B cell (primary cell): ENCODE data around the gene TREH. TPM values are rescaled to one million over a fixed set of nuclear protein-coding genes. Genes with fewer than 3 reads are reported as not detected.
A peak's percentile ranks its signal among the peaks of the same experiment; 100 is the strongest.

Source experiments
- ATAC-seq: fragments of 200-7000 bp; cut with Tn5 transposase; one replicate; pipeline ENCODE4 v1.10.0; 2021; ENCODE audit warnings: low read depth, mild to moderate bottlenecking, moderate number of reproducible peaks, moderate library complexity
- CTCF ChIA-PET: fragments of 350-600 bp; sonication (Branson Sonifier 250); formaldehyde crosslinking; loops from one replicate; lab custom pipeline; 2021; ENCODE audit warnings: antibody characterized with exemption, inconsistent platforms; lab: Charles Lee
- POLR2A ChIA-PET: fragments of 350-600 bp; sonication (Branson Sonifier 250); formaldehyde crosslinking; loops from one replicate; lab custom pipeline; 2021; ENCODE audit warnings: antibody characterized with exemption; lab: Charles Lee
- DNase-seq: peaks from one replicate; pipeline ENCODE4 v3.0.0; 2013
- H2AFZ ChIP-seq: 2 replicates; pipeline ENCODE4 v1.6.1; 2012; ENCODE audit warnings: mild to moderate bottlenecking, low read depth, low read length; ENCODE audit not compliant: insufficient read depth, poor library complexity, severe bottlenecking
- H3K27ac ChIP-seq, 2 donors: 1 replicate in 1 of 2; 2 replicates in 1 of 2; pipeline ENCODE4 v1.5.1; 2012 to 2013; ENCODE audit warnings: low read length in 2 of 2, mild to moderate bottlenecking in 2 of 2, moderate library complexity in 1 of 2
- H3K27me3 ChIP-seq, 4 experiments: fragments of 200-600 bp in 1 of 4; sonication (generic) in 1 of 4; replicated peaks in 1 of 4; 1 replicate in 2 of 4; 2 replicates in 2 of 4; pipeline versions ENCODE4 v1.6.1 to v1.7.0; 2013 to 2016; ENCODE audit warnings: low read length in 3 of 4, mild to moderate bottlenecking in 2 of 4, mixed read lengths in 1 of 4, moderate library complexity in 1 of 4; ENCODE audit not compliant: insufficient read depth in 4 of 4, control insufficient read depth in 3 of 4; ENCODE audit errors: control extremely low read depth in 1 of 4
- H3K36me3 ChIP-seq, 2 experiments: replicated peaks in 1 of 2; 1 replicate in 1 of 2; 2 replicates in 1 of 2; pipeline versions ENCODE4 v1.6.1 to v1.7.1; 2013; ENCODE audit warnings: low read length in 1 of 2; ENCODE audit not compliant: insufficient read depth in 2 of 2, control insufficient read depth in 1 of 2; ENCODE audit errors: control extremely low read depth in 1 of 2, extremely low read depth in 1 of 2
- H3K4me1 ChIP-seq, 2 donors: fragments of 200-600 bp in 1 of 2; sonication (generic) in 1 of 2; 1 replicate in 1 of 2; 2 replicates in 1 of 2; pipeline versions ENCODE4 v1.5.1 to v1.6.1; 2013 to 2017; ENCODE audit warnings: low read length in 2 of 2; ENCODE audit not compliant: control insufficient read depth in 2 of 2, insufficient read depth in 2 of 2
- H3K4me2 ChIP-seq: replicated peaks from 2 replicates; pipeline ENCODE3; 2012; ENCODE audit warnings: mild to moderate bottlenecking, low read depth, low read length; ENCODE audit not compliant: poor library complexity, severe bottlenecking
- H3K4me3 ChIP-seq, 5 experiments: fragments of 200-600 bp in 1 of 5; sonication (generic) in 1 of 5; 1 replicate in 3 of 5; 2 replicates in 2 of 5; pipeline versions ENCODE4 v1.5.1 to v1.7.0; 2011 to 2016; ENCODE audit warnings: low read length in 4 of 5, mild to moderate bottlenecking in 4 of 5, low read depth in 2 of 5, control low read depth in 1 of 5, moderate library complexity in 1 of 5; ENCODE audit not compliant: insufficient read depth in 1 of 5; ENCODE audit errors: control extremely low read depth in 1 of 5, extremely low read depth in 1 of 5
- H3K79me2 ChIP-seq: fragments of 200-600 bp; sonication (generic); one replicate; pipeline ENCODE4 v1.6.0; 2016; ENCODE audit warnings: low read length; ENCODE audit not compliant: control insufficient read depth, insufficient read depth
- H3K9ac ChIP-seq: fragments of 200-600 bp; sonication (generic); 2 replicates; pipeline ENCODE4 v1.6.1; 2017; ENCODE audit warnings: mild to moderate bottlenecking, low read length, moderate library complexity
- H3K9me3 ChIP-seq, 3 donors: one replicate each; pipeline versions ENCODE4 v1.6.1 to v1.7.1; 2013; ENCODE audit warnings: low read length in 2 of 3; ENCODE audit not compliant: control insufficient read depth in 2 of 3, insufficient read depth in 1 of 3; ENCODE audit errors: control extremely low read depth in 1 of 3
- H4K20me1 ChIP-seq: 2 replicates; pipeline ENCODE4 v1.6.0; 2012; ENCODE audit warnings: mild to moderate bottlenecking, low read length; ENCODE audit not compliant: insufficient read depth, control insufficient read depth, poor library complexity, severe bottlenecking
- H3K27ac Mint-ChIP-seq: one replicate; pipeline ENCODE4 v1.8.0; 2021; ENCODE audit warnings: mixed read lengths
- H3K27me3 Mint-ChIP-seq: one replicate; pipeline ENCODE4 v1.8.0; 2021; ENCODE audit warnings: mixed read lengths
- H3K4me1 Mint-ChIP-seq: one replicate; pipeline ENCODE4 v1.8.0; 2021; ENCODE audit warnings: mixed read lengths
- H3K4me3 Mint-ChIP-seq: one replicate; pipeline ENCODE4 v1.8.0; 2021; ENCODE audit warnings: mixed read lengths
- H3K9me3 Mint-ChIP-seq: one replicate; pipeline ENCODE4 v1.8.0; 2022; ENCODE audit warnings: mixed read lengths; ENCODE audit not compliant: insufficient read depth
- EZH2 ChIP-seq: IDR thresholded peaks from 2 replicates; pipeline ENCODE4 v1.6.1; 2012; ENCODE audit warnings: borderline replicate concordance, low read depth, mild to moderate bottlenecking, moderate library complexity, low read length; ENCODE audit not compliant: insufficient read depth, poor library complexity, severe bottlenecking
- WGBS: methylation state at CpG from one replicate; pipeline ENCODE4 v1.1.5; 2013; ENCODE audit warnings: missing lambda C conversion rate; ENCODE audit not compliant: insufficient coverage; 5-methylcytosine and 5-hydroxymethylcytosine counted together
- intact Hi-C: fragments of 100-400 bp; cut with micrococcal nuclease; formaldehyde crosslinking; loops from one replicate; pipeline ENCODE4 v1.10.0; 2022
- polyA plus RNA-seq: library from polyadenylated mRNA; depleted of rRNA; stranded (reverse); fragments of >200 nt; gene quantifications from 2 replicates; pipeline ENCODE4 v1.2.3, GENCODE V29; 2012
- total RNA-seq, 2 donors: library from RNA; stranded (reverse); fragments of 120-200 nt in 1 of 2; gene quantifications; 1 replicate in 1 of 2; 2 replicates in 1 of 2; pipeline versions ENCODE4 v1.2.3 to v1.2.4, GENCODE V29; 2013 to 2022
- TF ChIP-seq, protein P1 (sequence below): fragments of 200-600 bp; IDR thresholded peaks from one replicate; pipeline ENCODE4 v1.8.0; 2022; ENCODE audit warnings: antibody characterized with exemption, mild to moderate bottlenecking

TREH gene
- total and polyA plus RNA-seq, 2 donors (not counting 1 experiment from before 2014, with no cell fraction given) = not detected

DNA sequence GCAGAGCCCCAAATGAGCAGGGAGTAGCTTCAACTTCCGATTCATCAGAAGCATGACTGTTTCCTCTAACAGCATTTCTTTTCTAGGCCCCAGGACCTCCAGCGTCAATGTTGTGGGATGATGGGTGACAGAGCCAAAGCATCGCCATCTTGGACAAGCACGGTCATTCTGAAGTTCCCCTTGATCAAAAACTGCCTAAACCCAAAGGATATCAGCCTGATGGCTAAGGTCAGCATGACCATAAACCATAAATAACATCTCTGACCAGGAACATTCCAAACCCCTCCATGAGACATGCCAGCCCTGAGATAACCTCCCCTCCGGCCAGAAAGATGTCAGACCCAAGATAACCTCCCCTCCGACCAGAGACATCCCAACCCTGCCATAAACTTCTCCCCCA, 28.8 kb upstream of the TREH start:
- POLR2A ChIA-PET = no interaction called here
- Histone ChIP-seq H3K4me2 (no peak overlapping the region), H3K9me3 (no peaks in the 10 kb centered on the region), H4K20me1 (no peaks in the 10 kb centered on the region), H3K79me2 (no peaks in the 10 kb centered on the region), H3K4me3 (no peak overlapping the region), H3K4me1 (peaks cover 15 to 16% of the 10 kb centered on the region in 2 donors), H2AFZ (no peak overlapping the region), H3K36me3 (no peaks in the 10 kb centered on the region), H3K9ac (no peak overlapping the region), H3K27me3 (peaks cover 0 to 3% (median 0%) of the 10 kb centered on the region in 4 experiments), H3K27ac (no peak overlapping the region)
- CTCF ChIA-PET = no interaction called here
- Mint-ChIP-seq H3K9me3 (no peaks in the 10 kb centered on the region), H3K27me3 (peaks cover 4% of the 10 kb centered on the region), H3K27ac (no peak overlapping the region), H3K4me1 (peaks cover 17% of the 10 kb centered on the region), H3K4me3 (no peak overlapping the region)
- WGBS = 98% methylated on average over 4 of the region's 6 CpGs
- no peak for TF ChIP-seq EZH2
- TF ChIP-seq, protein P1, sequence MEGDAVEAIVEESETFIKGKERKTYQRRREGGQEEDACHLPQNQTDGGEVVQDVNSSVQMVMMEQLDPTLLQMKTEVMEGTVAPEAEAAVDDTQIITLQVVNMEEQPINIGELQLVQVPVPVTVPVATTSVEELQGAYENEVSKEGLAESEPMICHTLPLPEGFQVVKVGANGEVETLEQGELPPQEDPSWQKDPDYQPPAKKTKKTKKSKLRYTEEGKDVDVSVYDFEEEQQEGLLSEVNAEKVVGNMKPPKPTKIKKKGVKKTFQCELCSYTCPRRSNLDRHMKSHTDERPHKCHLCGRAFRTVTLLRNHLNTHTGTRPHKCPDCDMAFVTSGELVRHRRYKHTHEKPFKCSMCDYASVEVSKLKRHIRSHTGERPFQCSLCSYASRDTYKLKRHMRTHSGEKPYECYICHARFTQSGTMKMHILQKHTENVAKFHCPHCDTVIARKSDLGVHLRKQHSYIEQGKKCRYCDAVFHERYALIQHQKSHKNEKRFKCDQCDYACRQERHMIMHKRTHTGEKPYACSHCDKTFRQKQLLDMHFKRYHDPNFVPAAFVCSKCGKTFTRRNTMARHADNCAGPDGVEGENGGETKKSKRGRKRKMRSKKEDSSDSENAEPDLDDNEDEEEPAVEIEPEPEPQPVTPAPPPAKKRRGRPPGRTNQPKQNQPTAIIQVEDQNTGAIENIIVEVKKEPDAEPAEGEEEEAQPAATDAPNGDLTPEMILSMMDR = no peak
- ATAC-seq (no peak), DNase-seq (no peak)
- intact Hi-C loops = no loop called here

DNA sequence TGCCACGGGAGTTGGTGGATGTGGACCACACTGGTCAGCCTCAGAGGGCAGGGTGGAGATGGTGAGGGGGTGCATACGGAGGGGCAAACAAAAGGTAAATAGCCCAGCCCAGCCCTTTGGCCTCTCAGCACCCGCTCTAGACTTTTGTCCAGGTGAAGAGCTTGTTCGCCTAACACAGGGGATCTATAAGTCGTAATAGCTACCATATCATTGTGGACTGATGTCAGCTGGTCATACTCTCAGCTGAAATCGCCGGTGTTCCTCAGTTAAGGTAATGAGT, 27.0 kb upstream of the TREH start:
- H3K4me3 ChIP-seq = no peak overlapping the region
- ChIA-PET CTCF (no interaction called here), POLR2A (no interaction called here)
- no peak for TF ChIP-seq EZH2
- TF ChIP-seq, protein P1 = no peak
- no peak overlapping the region for H3K4me2 ChIP-seq
- DNase-seq (no peak), ATAC-seq (no peak)
- peaks cover 0 to 3% (median 0%) of the 10 kb centered on the region in 4 experiments for H3K27me3 ChIP-seq
- H3K36me3 ChIP-seq = no peaks in the 10 kb centered on the region
- H3K9ac ChIP-seq = no peak overlapping the region
- peaks cover 15 to 16% of the 10 kb centered on the region in 2 donors for H3K4me1 ChIP-seq
- peaks cover 4% of the 10 kb centered on the region for H3K27me3 Mint-ChIP-seq
- no peaks in the 10 kb centered on the region for H3K79me2 ChIP-seq
- peak overlapping the region; percentile 2 for H2AFZ ChIP-seq
- no peaks in the 10 kb centered on the region for H3K9me3 Mint-ChIP-seq
- intact Hi-C loops = no loop called here
- H3K4me3 Mint-ChIP-seq = no peak overlapping the region
- H3K9me3 ChIP-seq = no peaks in the 10 kb centered on the region
- no peak overlapping the region for H3K27ac Mint-ChIP-seq
- H4K20me1 ChIP-seq = no peaks in the 10 kb centered on the region
- no peak overlapping the region for H3K27ac ChIP-seq
- H3K4me1 Mint-ChIP-seq = peaks cover 17% of the 10 kb centered on the region
- WGBS = 97% methylated on average over 6 of the region's 7 CpGs
